H9 (cell line): ENCODE results near the gene F8. TPM values are rescaled to one million over a fixed set of nuclear protein-coding genes. Genes with fewer than 3 reads are reported as not detected.

Experiments
- DNase-seq: peaks from one replicate; pipeline ENCODE4 v3.0.0-alpha.2; 2017
- H2AFZ ChIP-seq: one replicate; pipeline ENCODE4 v1.6.1; 2013; ENCODE audit warnings: mild to moderate bottlenecking, low read length, control low read depth, moderate library complexity
- H2AK5ac ChIP-seq: 2 replicates; pipeline ENCODE4 v1.6.1; 2013; ENCODE audit warnings: low read length, control low read depth, mixed read lengths; ENCODE audit not compliant: insufficient read length
- H2BK120ac ChIP-seq: one replicate; pipeline ENCODE4 v1.6.1; 2013; ENCODE audit warnings: low read depth, mild to moderate bottlenecking, low read length, control low read depth, inconsistent platforms; ENCODE audit not compliant: poor library complexity, severe bottlenecking
- H2BK12ac ChIP-seq: 2 replicates; pipeline ENCODE4 v1.6.1; 2013; ENCODE audit warnings: low read length, control low read depth, mixed read lengths, low read depth; ENCODE audit not compliant: insufficient read length
- H2BK15ac ChIP-seq: 2 replicates; pipeline ENCODE4 v1.6.1; 2013; ENCODE audit warnings: low read depth, low read length, control low read depth
- H2BK20ac ChIP-seq: one replicate; pipeline ENCODE4 v1.6.1; 2013; ENCODE audit warnings: low read depth, mild to moderate bottlenecking, low read length, control low read depth, inconsistent platforms; ENCODE audit not compliant: poor library complexity, severe bottlenecking
- H2BK5ac ChIP-seq: 2 replicates; pipeline ENCODE4 v1.6.1; 2013; ENCODE audit warnings: low read length, control low read depth, mixed read lengths; ENCODE audit not compliant: insufficient read length
- H3K14ac ChIP-seq: 2 replicates; pipeline ENCODE4 v1.6.1; 2013; ENCODE audit warnings: low read length, control low read depth; ENCODE audit not compliant: insufficient read depth
- H3K18ac ChIP-seq: 2 replicates; pipeline ENCODE4 v1.6.1; 2013; ENCODE audit warnings: low read depth, mild to moderate bottlenecking, mixed read lengths, low read length, control low read depth; ENCODE audit not compliant: insufficient read length
- H3K23ac ChIP-seq: 2 replicates; pipeline ENCODE4 v1.6.1; 2013; ENCODE audit warnings: low read length, control low read depth, mixed read lengths, low read depth; ENCODE audit not compliant: insufficient read length
- H3K23me2 ChIP-seq: 2 replicates; pipeline ENCODE4 v1.6.1; 2013; ENCODE audit warnings: low read depth, mild to moderate bottlenecking, mixed read lengths, low read length, control low read depth; ENCODE audit not compliant: insufficient read length, poor library complexity, severe bottlenecking
- H3K27ac ChIP-seq: 2 replicates; pipeline ENCODE4 v1.5.1; 2013; ENCODE audit warnings: low read length, control low read depth, mixed read lengths, low read depth; ENCODE audit not compliant: insufficient read length
- H3K27me3 ChIP-seq: 2 replicates; pipeline ENCODE4 v1.6.1; 2013; ENCODE audit warnings: low read length, control low read depth, inconsistent platforms; ENCODE audit not compliant: insufficient read depth
- H3K4ac ChIP-seq: 2 replicates; pipeline ENCODE4 v1.6.1; 2013; ENCODE audit warnings: low read depth, mild to moderate bottlenecking, control low read depth, inconsistent platforms, low read length, moderate library complexity
- H3K4me1 ChIP-seq: 2 replicates; pipeline ENCODE4 v1.6.1; 2013; ENCODE audit warnings: low read length, control low read depth, inconsistent platforms; ENCODE audit not compliant: insufficient read depth
- H3K4me2 ChIP-seq: 2 replicates; pipeline ENCODE4 v1.6.1; 2013; ENCODE audit warnings: low read length, control low read depth, mixed read lengths; ENCODE audit not compliant: insufficient read length, insufficient read depth
- H3K56ac ChIP-seq: 2 replicates; pipeline ENCODE4 v1.6.1; 2013; ENCODE audit warnings: low read depth, mild to moderate bottlenecking, mixed read lengths, low read length, control low read depth; ENCODE audit not compliant: insufficient read length
- H3K79me1 ChIP-seq: 2 replicates; pipeline ENCODE4 v1.6.1; 2013; ENCODE audit warnings: low read depth, mild to moderate bottlenecking, moderate library complexity, low read length, control low read depth, inconsistent platforms; ENCODE audit not compliant: insufficient read depth, poor library complexity, severe bottlenecking
- H3K79me2 ChIP-seq: 2 replicates; pipeline ENCODE4 v1.6.1; 2013; ENCODE audit warnings: low read length, control low read depth, inconsistent platforms; ENCODE audit not compliant: insufficient read depth
- H3K9ac ChIP-seq: 2 replicates; pipeline ENCODE4 v1.6.1; 2013; ENCODE audit warnings: low read length, control low read depth, mixed read lengths; ENCODE audit not compliant: insufficient read length; ENCODE audit errors: extremely low read depth
- H3K9me3 ChIP-seq: one replicate; pipeline ENCODE4 v1.6.1; 2013; ENCODE audit warnings: low read depth, low read length, inconsistent platforms; ENCODE audit not compliant: control insufficient read depth
- H3T11ph ChIP-seq: one replicate; pipeline ENCODE4 v1.6.1; 2013; ENCODE audit warnings: mild to moderate bottlenecking, low read length, control low read depth, inconsistent platforms
- H4K20me1 ChIP-seq: one replicate; pipeline ENCODE4 v1.6.1; 2013; ENCODE audit not compliant: control insufficient read depth, insufficient read length, insufficient read depth
- H4K5ac ChIP-seq: 2 replicates; pipeline ENCODE4 v1.6.1; 2013; ENCODE audit warnings: low read depth, mild to moderate bottlenecking, mixed read lengths, low read length, control low read depth; ENCODE audit not compliant: insufficient read length
- H4K8ac ChIP-seq: replicated peaks from 2 replicates; pipeline ENCODE4 v1.6.1; 2013; ENCODE audit warnings: low read length, control low read depth, mixed read lengths, low read depth; ENCODE audit not compliant: insufficient read length
- H4K91ac ChIP-seq: 2 replicates; pipeline ENCODE4 v1.6.1; 2013; ENCODE audit warnings: low read depth, mild to moderate bottlenecking, moderate library complexity, mixed read lengths, low read length, control low read depth; ENCODE audit not compliant: insufficient read length
- H3K27ac Mint-ChIP-seq, 3 experiments: 2 replicates in 2 of 3; 3 replicates in 1 of 3; pipeline ENCODE4 v1.8.0; 2020 to 2021; ENCODE audit warnings: mixed read lengths in 3 of 3, mild to moderate bottlenecking in 1 of 3, moderate library complexity in 1 of 3
- H3K27me3 Mint-ChIP-seq: 2 replicates; pipeline ENCODE4 v1.8.0; 2021; ENCODE audit warnings: low read depth, mild to moderate bottlenecking, moderate library complexity, mixed read lengths
- H3K36me3 Mint-ChIP-seq, 3 experiments: 2 replicates in 2 of 3; 3 replicates in 1 of 3; pipeline ENCODE4 v1.8.0; 2020 to 2021; ENCODE audit warnings: low read depth in 3 of 3, mixed read lengths in 3 of 3; ENCODE audit not compliant: insufficient read depth in 1 of 3
- H3K4me1 Mint-ChIP-seq, 2 experiments: 2 replicates each; pipeline ENCODE4 v1.8.0; 2020; ENCODE audit warnings: mixed read lengths in 2 of 2
- H3K4me3 Mint-ChIP-seq, 2 experiments: 2 replicates in 1 of 2; 3 replicates in 1 of 2; pipeline ENCODE4 v1.8.0; 2020 to 2021; ENCODE audit warnings: mild to moderate bottlenecking in 2 of 2, mixed read lengths in 2 of 2, moderate library complexity in 1 of 2
- H3K9me3 Mint-ChIP-seq, 2 experiments: 2 replicates in 1 of 2; 3 replicates in 1 of 2; pipeline ENCODE4 v1.8.0; 2020; ENCODE audit warnings: mild to moderate bottlenecking in 2 of 2, mixed read lengths in 2 of 2, moderate library complexity in 1 of 2
- WGBS: extraction: QIAGEN DNeasy Blood & Tissue Kit; methylation state at CpG from one replicate; pipeline ENCODE4 v1.1.7; 2013; ENCODE audit warnings: missing lambda C conversion rate, low lambda C conversion rate, mixed read lengths; ENCODE audit not compliant: insufficient read length; ENCODE audit errors: extremely low coverage; 5-methylcytosine and 5-hydroxymethylcytosine counted together
- total RNA-seq: library from RNA; stranded (reverse); gene quantifications from 2 replicates; pipeline ENCODE4 v1.2.1, GENCODE V29; 2021
- TF ChIP-seq, protein P1 (sequence below): fragments of 200-600 bp; sonication (generic); conservative IDR thresholded peaks from 3 replicates; pipeline ENCODE4 v1.8.0; 2021; ENCODE audit warnings: antibody characterized with exemption, mild to moderate bottlenecking

The F8 gene
- total RNA-seq, 1 experiment from 2014 or later = 3.1 TPM

DNA sequence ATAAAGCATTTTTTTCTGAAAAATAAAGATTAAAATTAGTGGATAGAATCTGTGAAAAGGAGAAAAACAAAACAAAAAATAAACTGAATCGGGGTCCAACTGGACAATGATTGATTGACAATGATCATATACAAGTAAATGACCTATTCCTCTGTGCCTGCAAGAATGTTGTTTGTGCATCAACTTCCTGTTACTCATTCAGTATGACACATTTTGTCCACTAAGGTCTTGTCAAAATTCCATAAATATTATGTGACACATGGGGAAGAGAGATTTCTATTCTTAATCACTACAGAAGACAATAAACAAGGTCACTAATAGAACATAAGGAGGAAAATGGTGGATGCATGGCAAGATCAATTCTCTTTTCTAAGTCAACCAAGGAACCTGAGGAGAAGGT, 54.9 kb downstream of the F8 start:
- Mint-ChIP-seq H3K4me3 (no peak overlapping the region), H3K9me3 (peaks cover 69 to 80% of the 10 kb centered on the region in 2 experiments), H3K4me1 (no peaks in the 10 kb centered on the region), H3K27me3 (no peaks in the 10 kb centered on the region; the same call in 1 of the 2 replicates), H3K36me3 (peaks cover 0 to 2% (median 0%) of the 10 kb centered on the region in 3 experiments; a peak in 2 of 7 replicates), H3K27ac (no peak overlapping the region)
- no peak overlapping the region for H4K5ac ChIP-seq
- H3K4me2 ChIP-seq = no peak overlapping the region
- no peak for DNase-seq
- no peak overlapping the region for H3K18ac ChIP-seq
- no peaks in the 10 kb centered on the region for H4K20me1 ChIP-seq
- H4K91ac ChIP-seq = no peak overlapping the region
- no peaks in the 10 kb centered on the region for H3K23me2 ChIP-seq
- H2BK120ac ChIP-seq = no peak overlapping the region
- no peak overlapping the region for H2BK15ac ChIP-seq
- no peak overlapping the region for H2BK20ac ChIP-seq
- H3K4ac ChIP-seq = no peak overlapping the region
- H3K9me3 ChIP-seq = no peaks in the 10 kb centered on the region
- H2AK5ac ChIP-seq = no peak overlapping the region
- no peak overlapping the region for H3T11ph ChIP-seq
- H3K27me3 ChIP-seq = no peaks in the 10 kb centered on the region
- no peaks in the 10 kb centered on the region for H3K4me1 ChIP-seq
- TF ChIP-seq, protein P1, sequence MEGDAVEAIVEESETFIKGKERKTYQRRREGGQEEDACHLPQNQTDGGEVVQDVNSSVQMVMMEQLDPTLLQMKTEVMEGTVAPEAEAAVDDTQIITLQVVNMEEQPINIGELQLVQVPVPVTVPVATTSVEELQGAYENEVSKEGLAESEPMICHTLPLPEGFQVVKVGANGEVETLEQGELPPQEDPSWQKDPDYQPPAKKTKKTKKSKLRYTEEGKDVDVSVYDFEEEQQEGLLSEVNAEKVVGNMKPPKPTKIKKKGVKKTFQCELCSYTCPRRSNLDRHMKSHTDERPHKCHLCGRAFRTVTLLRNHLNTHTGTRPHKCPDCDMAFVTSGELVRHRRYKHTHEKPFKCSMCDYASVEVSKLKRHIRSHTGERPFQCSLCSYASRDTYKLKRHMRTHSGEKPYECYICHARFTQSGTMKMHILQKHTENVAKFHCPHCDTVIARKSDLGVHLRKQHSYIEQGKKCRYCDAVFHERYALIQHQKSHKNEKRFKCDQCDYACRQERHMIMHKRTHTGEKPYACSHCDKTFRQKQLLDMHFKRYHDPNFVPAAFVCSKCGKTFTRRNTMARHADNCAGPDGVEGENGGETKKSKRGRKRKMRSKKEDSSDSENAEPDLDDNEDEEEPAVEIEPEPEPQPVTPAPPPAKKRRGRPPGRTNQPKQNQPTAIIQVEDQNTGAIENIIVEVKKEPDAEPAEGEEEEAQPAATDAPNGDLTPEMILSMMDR = no peak
- H2AFZ ChIP-seq = no peak overlapping the region
- no peak overlapping the region for H3K14ac ChIP-seq
- H4K8ac ChIP-seq = no peak overlapping the region
- no peaks in the 10 kb centered on the region for H3K79me2 ChIP-seq
- no peak overlapping the region for H3K56ac ChIP-seq
- H2BK12ac ChIP-seq = no peak overlapping the region
- no peak overlapping the region for H3K9ac ChIP-seq
- H3K23ac ChIP-seq = no peak overlapping the region
- no peak overlapping the region for H2BK5ac ChIP-seq
- no CpG with 5 or more reads among the region's 1 CpG for WGBS
- no peaks in the 10 kb centered on the region for H3K79me1 ChIP-seq
- H3K27ac ChIP-seq = no peak overlapping the region
